ENCODE data around the gene RAMP2. TPM values are rescaled to one million over a fixed set of nuclear protein-coding genes. Genes with fewer than 3 reads are reported as not detected.

RAMP2 gene
- total RNA-seq, 1 experiment from 2014 or later, result 11.7 TPM

- H3K79me2 ChIP-seq (ENCODE audit: insufficient read depth, low read length), result no peaks in the 10 kb centered on the region
- peaks cover 6 to 7% of the 10 kb centered on the region in 2 experiments for H3K4me1 Mint-ChIP-seq
- no peaks in the 10 kb centered on the region for H3K79me1 ChIP-seq (ENCODE audit: insufficient read depth, low read depth, low read length, poor library complexity, severe bottlenecking)
- H4K20me1 ChIP-seq (ENCODE audit: control insufficient read depth, insufficient read depth, insufficient read length), result no peaks in the 10 kb centered on the region
- peak within 1 kb of the TSS; percentile 70 for H3K4me2 ChIP-seq (ENCODE audit: insufficient read depth, insufficient read length, low read length)
- no peaks in the 10 kb centered on the region for H3K9me3 ChIP-seq (ENCODE audit: control insufficient read depth, low read depth, low read length)
- H4K5ac ChIP-seq (ENCODE audit: insufficient read length, low read depth, low read length), result no peak within 1 kb of the TSS
- peak; percentile 96 for DNase-seq
- H3K23me2 ChIP-seq (ENCODE audit: insufficient read length, low read depth, low read length, poor library complexity, severe bottlenecking), result no peaks in the 10 kb centered on the region
- H3K9me3 Mint-ChIP-seq, result peaks cover 5 to 8% of the 10 kb centered on the region in 2 experiments
- peak within 1 kb of the TSS; percentile 86 for H3K9ac ChIP-seq (ENCODE audit: extremely low read depth, insufficient read length, low read length)
- peak within 1 kb of the TSS; percentile 92 for H3K4me3 Mint-ChIP-seq
- no peaks in the 10 kb centered on the region; the same call in 1 of the 2 replicates for H3K4me1 ChIP-seq (ENCODE audit: insufficient read depth, low read length)
- peak within 1 kb of the TSS; percentile 59 for H3K18ac ChIP-seq (ENCODE audit: insufficient read length, low read depth, low read length)
- H3K14ac ChIP-seq (ENCODE audit: insufficient read depth, low read length), result peak within 1 kb of the TSS; percentile 9; the same call in 1 of the 2 replicates
- no peak within 1 kb of the TSS for H2BK15ac ChIP-seq (ENCODE audit: low read depth, low read length)
- H4K91ac ChIP-seq (ENCODE audit: insufficient read length, low read depth, low read length), result no peak within 1 kb of the TSS
- H3K23ac ChIP-seq (ENCODE audit: insufficient read length, low read depth, low read length), result no peak within 1 kb of the TSS
- no peak within 1 kb of the TSS for H2AFZ ChIP-seq (ENCODE audit: low read length)
- no peak within 1 kb of the TSS for H2BK120ac ChIP-seq (ENCODE audit: low read depth, low read length, poor library complexity, severe bottlenecking)
- 0 out of 3 replicates have a peak, but pooled peaks have one; percentile 10 for TF ChIP-seq CTCF (conservative IDR thresholded peaks at IDR 0.05)
- H3T11ph ChIP-seq (ENCODE audit: low read length), result no peak within 1 kb of the TSS
- no peak within 1 kb of the TSS for H3K4ac ChIP-seq (ENCODE audit: low read depth, low read length)
- no peak within 1 kb of the TSS for H2BK20ac ChIP-seq (ENCODE audit: low read depth, low read length, poor library complexity, severe bottlenecking)
- no peak within 1 kb of the TSS for H3K27ac ChIP-seq (ENCODE audit: insufficient read length, low read depth, low read length)
- peak within 1 kb of the TSS in 2 of 3 experiments; percentile 52 to 83; a peak in 4 of 7 replicates for H3K27ac Mint-ChIP-seq
- no peak within 1 kb of the TSS for H2AK5ac ChIP-seq (ENCODE audit: insufficient read length, low read length)
- peaks cover 5 to 24% (median 20%) of the 10 kb centered on the region in 3 experiments; a peak in 6 of 7 replicates for H3K36me3 Mint-ChIP-seq (ENCODE audit: insufficient read depth in 1 of 3, low read depth in 3 of 3)
- peaks cover 30% of the 10 kb centered on the region for H3K27me3 Mint-ChIP-seq (ENCODE audit: low read depth)
- H2BK5ac ChIP-seq (ENCODE audit: insufficient read length, low read length), result no peak within 1 kb of the TSS
- no CpG with 5 or more reads among the region's 66 CpGs for WGBS (ENCODE audit: extremely low coverage, insufficient read length, low lambda C conversion rate)
- H3K56ac ChIP-seq (ENCODE audit: insufficient read length, low read depth, low read length), result no peak within 1 kb of the TSS
- no peaks in the 10 kb centered on the region for H3K27me3 ChIP-seq (ENCODE audit: insufficient read depth, low read length)
- no peak within 1 kb of the TSS for H4K8ac ChIP-seq (replicated peaks; ENCODE audit: insufficient read length, low read depth, low read length)
- H2BK12ac ChIP-seq (ENCODE audit: insufficient read length, low read depth, low read length), result no peak within 1 kb of the TSS
Observed at GRCh38 chr17:42798383-42799380, 37.7 kb downstream of the RAMP2 start, which contains the start of the genes CNTD1 and COA3. TSS of gene CNTD1 (plus strand) at chr17:42798861. CDS start at chr17:42799068, 207 bp downstream. TSS of gene COA3 (minus strand) at chr17:42798704. CDS start at chr17:42798681, 23 bp downstream.

Data from H9 (cell line).